Measurements from ENCODE around the gene NT5DC2.
"Not testable (repeated sequence)": the region's sequence is repeated elsewhere in the genome, so short reads cannot be mapped to it uniquely, and the experiment has no call there.

The NT5DC2 gene

GRCh38 chr3:52537165-52537620 is 3.5 kb upstream of the NT5DC2 start:
- no peak for DNase-seq

- DNase-seq: peak; percentile 89 to 94
Measured at GRCh38 chr3:52536369-52537164, 2.9 kb upstream of the NT5DC2 start, which contains the start of gene UQCC5. UQCC5 (plus strand) TSS chr3:52536605; CDS start chr3:52536756, 151 bp downstream.

GRCh38 chr3:52536112-52536368 is 2.4 kb upstream of the NT5DC2 start:
- no peak for DNase-seq

GRCh38 chr3:52535411-52536111 is 1.9 kb upstream of the NT5DC2 start:
- DNase-seq: no peak

- no peak for DNase-seq
Measured at GRCh38 chr3:52534281-52535183, 875 bp upstream of the NT5DC2 start.

GRCh38 chr3:52532838-52533622 is 627 bp downstream of the NT5DC2 start:
- no peak for DNase-seq

- DNase-seq: no peak
Measured at GRCh38 chr3:52532517-52532837, 1.2 kb downstream of the NT5DC2 start.

- DNase-seq: no peak
Measured at GRCh38 chr3:52531860-52532516, 1.7 kb downstream of the NT5DC2 start.

- no peak for DNase-seq
Measured at GRCh38 chr3:52530918-52531826, 2.5 kb downstream of the NT5DC2 start.

- DNase-seq: no peak
Measured at GRCh38 chr3:52529376-52530333, 4.0 kb downstream of the NT5DC2 start.

GRCh38 chr3:52528586-52529375 is 4.9 kb downstream of the NT5DC2 start:
- DNase-seq: no peak

GRCh38 chr3:52527732-52528585 is 5.7 kb downstream of the NT5DC2 start:
- no peak for DNase-seq

- DNase-seq: no peak
Measured at GRCh38 chr3:52527039-52527731, 6.5 kb downstream of the NT5DC2 start.

GRCh38 chr3:52526671-52527038 is 7.0 kb downstream of the NT5DC2 start:
- DNase-seq: not testable (repeated sequence)

- DNase-seq: no peak
Measured at GRCh38 chr3:52525680-52526561, 7.7 kb downstream of the NT5DC2 start.

All from NCI-H1930 (cell line).